Endodermal cell (in vitro differentiated cells): ENCODE data around the gene ATOSB. TPM values are rescaled to one million over a fixed set of nuclear protein-coding genes. Genes with fewer than 3 reads are reported as not detected.

ENCODE experiments used
- DNase-seq: peaks from one replicate; pipeline ENCODE4 v3.0.0-alpha.2; 2017
- H3K27ac ChIP-seq: 2 replicates; pipeline ENCODE4 v1.5.1; 2013; ENCODE audit warnings: mild to moderate bottlenecking, low read depth, low read length, moderate library complexity
- H3K27me3 ChIP-seq: 2 replicates; pipeline ENCODE4 v1.6.1; 2013; ENCODE audit warnings: mild to moderate bottlenecking, low read length, moderate library complexity; ENCODE audit not compliant: insufficient read depth, control insufficient read depth, poor library complexity, severe bottlenecking
- H3K36me3 ChIP-seq: 2 replicates; pipeline ENCODE4 v1.7.0; 2013; ENCODE audit warnings: mild to moderate bottlenecking, low read length, moderate library complexity; ENCODE audit not compliant: control insufficient read depth, insufficient read depth
- H3K4me1 ChIP-seq: one replicate; pipeline ENCODE4 v1.7.0; 2013; ENCODE audit warnings: low read length; ENCODE audit not compliant: control insufficient read depth, insufficient read depth
- H3K4me3 ChIP-seq: 2 replicates; pipeline ENCODE4 v1.5.1; 2013; ENCODE audit warnings: mild to moderate bottlenecking, low read length, moderate library complexity
- H3K9ac ChIP-seq: 2 replicates; pipeline ENCODE4 v1.6.1; 2013; ENCODE audit warnings: mild to moderate bottlenecking, low read length, moderate library complexity; ENCODE audit not compliant: poor library complexity, severe bottlenecking; ENCODE audit errors: extremely low read depth
- H3K9me3 ChIP-seq: 2 replicates; pipeline ENCODE4 v1.6.1; 2013; ENCODE audit warnings: mild to moderate bottlenecking, low read length, moderate library complexity; ENCODE audit not compliant: control insufficient read depth
- H3K27ac Mint-ChIP-seq: 2 replicates; pipeline ENCODE4 v1.8.0; 2020; ENCODE audit warnings: mixed read lengths
- H3K27me3 Mint-ChIP-seq: 2 replicates; pipeline ENCODE4 v1.8.0; 2021; ENCODE audit warnings: mild to moderate bottlenecking, mixed read lengths; ENCODE audit not compliant: insufficient read depth
- H3K36me3 Mint-ChIP-seq: 2 replicates; pipeline ENCODE4 v1.8.0; 2020; ENCODE audit warnings: low read depth, mixed read lengths
- H3K4me1 Mint-ChIP-seq: 2 replicates; pipeline ENCODE4 v1.8.0; 2020; ENCODE audit warnings: mixed read lengths
- H3K4me3 Mint-ChIP-seq: 2 replicates; pipeline ENCODE4 v1.8.0; 2020; ENCODE audit warnings: mild to moderate bottlenecking, moderate library complexity, mixed read lengths
- H3K9me3 Mint-ChIP-seq: 2 replicates; pipeline ENCODE4 v1.8.0; 2020; ENCODE audit warnings: mild to moderate bottlenecking, mixed read lengths
- WGBS, 2 experiments: methylation state at CpG; one replicate each; pipeline versions ENCODE4 v1.1.5 to v1.1.7; 2013; ENCODE audit warnings: missing lambda C conversion rate in 2 of 2, mixed read lengths in 1 of 2; ENCODE audit not compliant: insufficient coverage in 1 of 2, insufficient read length in 1 of 2; 5-methylcytosine and 5-hydroxymethylcytosine counted together
- total RNA-seq, 2 donors: library from RNA; stranded (reverse); fragmentation: NEBNext Ultra II Directional in 1 of 2; extraction: Animal tissue kit (Norgen Biotek cat#: 25700) in 1 of 2; gene quantifications; 2 replicates in 1 of 2; 3 replicates in 1 of 2; pipeline ENCODE4 v1.2.1, GENCODE V29; 2021
- TF ChIP-seq, protein P1 (sequence below): fragments of 200-600 bp; sonication (generic); conservative IDR thresholded peaks from 2 replicates; pipeline ENCODE4 v1.5.0; 2021; ENCODE audit warnings: antibody characterized with exemption, mild to moderate bottlenecking

Gene ATOSB
- total RNA-seq, 2 donors from 2014 or later, result 21.1 to 22.7 TPM

DNA sequence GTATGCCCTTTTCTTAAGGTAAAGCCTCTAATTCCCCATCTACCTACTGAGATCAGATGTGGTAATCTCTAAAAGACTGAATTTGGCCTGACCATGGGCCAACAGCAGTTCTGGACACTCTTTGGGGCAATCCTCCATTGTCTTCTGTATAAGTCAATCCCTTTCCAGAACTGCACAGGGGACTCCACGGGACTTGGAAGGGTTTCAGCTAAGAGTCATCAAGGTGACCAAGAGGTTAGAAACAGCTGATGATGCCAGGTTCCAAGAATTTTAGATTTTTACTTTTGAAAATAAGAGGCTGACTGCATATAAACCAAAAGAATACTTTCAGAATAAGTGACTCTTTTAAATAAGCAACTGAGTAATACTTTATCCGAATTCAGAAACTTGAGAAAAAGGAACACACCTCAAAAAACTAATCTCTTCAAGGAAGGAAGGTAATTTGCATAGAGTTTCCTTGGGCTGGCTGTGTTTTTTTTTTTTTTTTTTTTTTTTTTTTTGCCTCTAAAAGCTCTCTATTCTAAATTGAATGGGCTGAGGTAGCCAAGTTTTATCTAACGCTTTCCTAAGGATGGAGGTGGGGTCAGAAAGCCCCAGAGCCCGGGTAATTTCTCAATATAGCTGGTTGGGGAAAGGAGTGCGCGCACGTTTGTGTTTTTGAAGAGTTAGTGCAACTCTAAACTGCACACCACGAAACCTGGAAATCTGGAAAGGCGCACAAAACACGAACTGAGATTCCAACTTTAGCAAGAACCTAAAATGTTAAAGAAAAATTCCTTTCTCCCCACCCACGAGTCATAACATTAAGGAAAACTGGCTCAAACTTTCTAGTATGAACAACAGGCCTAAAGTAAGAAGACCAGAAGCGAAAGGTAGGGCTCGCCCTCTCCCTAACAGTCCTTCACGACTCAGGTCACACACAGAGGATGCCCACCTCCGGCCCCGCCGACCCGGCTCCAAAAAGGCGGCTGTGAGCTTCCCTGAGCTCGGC is 44.5 kb downstream of the ATOSB start:
- H3K9me3 Mint-ChIP-seq, result no peaks in the 10 kb centered on the region
- peaks cover 80% of the 10 kb centered on the region for H3K36me3 ChIP-seq
- peak overlapping the region; percentile 97 for H3K4me3 Mint-ChIP-seq
- H3K9me3 ChIP-seq, result no peaks in the 10 kb centered on the region
- peak overlapping the region; percentile 98 for H3K27ac Mint-ChIP-seq
- TF ChIP-seq, protein P1, sequence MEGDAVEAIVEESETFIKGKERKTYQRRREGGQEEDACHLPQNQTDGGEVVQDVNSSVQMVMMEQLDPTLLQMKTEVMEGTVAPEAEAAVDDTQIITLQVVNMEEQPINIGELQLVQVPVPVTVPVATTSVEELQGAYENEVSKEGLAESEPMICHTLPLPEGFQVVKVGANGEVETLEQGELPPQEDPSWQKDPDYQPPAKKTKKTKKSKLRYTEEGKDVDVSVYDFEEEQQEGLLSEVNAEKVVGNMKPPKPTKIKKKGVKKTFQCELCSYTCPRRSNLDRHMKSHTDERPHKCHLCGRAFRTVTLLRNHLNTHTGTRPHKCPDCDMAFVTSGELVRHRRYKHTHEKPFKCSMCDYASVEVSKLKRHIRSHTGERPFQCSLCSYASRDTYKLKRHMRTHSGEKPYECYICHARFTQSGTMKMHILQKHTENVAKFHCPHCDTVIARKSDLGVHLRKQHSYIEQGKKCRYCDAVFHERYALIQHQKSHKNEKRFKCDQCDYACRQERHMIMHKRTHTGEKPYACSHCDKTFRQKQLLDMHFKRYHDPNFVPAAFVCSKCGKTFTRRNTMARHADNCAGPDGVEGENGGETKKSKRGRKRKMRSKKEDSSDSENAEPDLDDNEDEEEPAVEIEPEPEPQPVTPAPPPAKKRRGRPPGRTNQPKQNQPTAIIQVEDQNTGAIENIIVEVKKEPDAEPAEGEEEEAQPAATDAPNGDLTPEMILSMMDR, result no peak
- H3K27me3 Mint-ChIP-seq, result no peaks in the 10 kb centered on the region
- no peak for DNase-seq
- peak overlapping the region; percentile 99 for H3K27ac ChIP-seq
- WGBS, 2 experiments, result 2 to 4% methylated on average over 18 to 20 of the region's 20 CpGs
- peak overlapping the region; percentile 100 for H3K4me3 ChIP-seq
- no peaks in the 10 kb centered on the region for H3K27me3 ChIP-seq
- H3K4me1 Mint-ChIP-seq, result peaks cover 28% of the 10 kb centered on the region
- peaks cover 73% of the 10 kb centered on the region for H3K36me3 Mint-ChIP-seq
- no peaks in the 10 kb centered on the region for H3K4me1 ChIP-seq
- H3K9ac ChIP-seq, result peak overlapping the region; percentile 99

DNA sequence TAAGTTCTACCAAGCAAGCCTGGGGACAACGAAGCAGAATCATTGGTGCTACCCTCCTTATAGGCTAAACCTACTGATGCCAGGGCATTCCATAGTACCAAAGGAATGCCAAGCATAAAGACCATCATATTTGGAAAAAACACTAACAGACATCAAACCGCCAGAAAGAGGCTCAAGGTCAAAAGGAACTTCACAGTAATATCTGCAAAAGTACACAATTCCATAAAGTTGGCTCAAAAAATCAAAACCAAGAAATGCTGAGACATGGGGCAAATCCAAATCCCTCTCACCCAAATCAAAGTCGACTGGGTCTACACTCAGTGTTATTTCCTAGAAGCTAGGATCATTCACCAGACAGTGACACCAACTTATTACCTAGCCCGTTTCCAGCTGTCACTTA is 46.6 kb downstream of the ATOSB start:
- peak overlapping the region; percentile 97 for H3K4me3 Mint-ChIP-seq
- no peaks in the 10 kb centered on the region for H3K27me3 Mint-ChIP-seq
- H3K27ac ChIP-seq, result no peak overlapping the region
- no peaks in the 10 kb centered on the region for H3K27me3 ChIP-seq
- no peaks in the 10 kb centered on the region for H3K9me3 ChIP-seq
- peak overlapping the region; percentile 100 for H3K4me3 ChIP-seq
- DNase-seq, result no peak
- H3K27ac Mint-ChIP-seq, result peak overlapping the region; percentile 70
- TF ChIP-seq, protein P1, result no peak
- 86 to 90% methylated on average over 3 to 4 of the region's 4 CpGs for WGBS, 2 experiments
- no peaks in the 10 kb centered on the region for H3K9me3 Mint-ChIP-seq
- no peak overlapping the region for H3K9ac ChIP-seq
- peaks cover 70% of the 10 kb centered on the region for H3K36me3 Mint-ChIP-seq
- H3K4me1 ChIP-seq, result no peaks in the 10 kb centered on the region
- peaks cover 80% of the 10 kb centered on the region for H3K36me3 ChIP-seq
- H3K4me1 Mint-ChIP-seq, result peaks cover 28% of the 10 kb centered on the region

DNA sequence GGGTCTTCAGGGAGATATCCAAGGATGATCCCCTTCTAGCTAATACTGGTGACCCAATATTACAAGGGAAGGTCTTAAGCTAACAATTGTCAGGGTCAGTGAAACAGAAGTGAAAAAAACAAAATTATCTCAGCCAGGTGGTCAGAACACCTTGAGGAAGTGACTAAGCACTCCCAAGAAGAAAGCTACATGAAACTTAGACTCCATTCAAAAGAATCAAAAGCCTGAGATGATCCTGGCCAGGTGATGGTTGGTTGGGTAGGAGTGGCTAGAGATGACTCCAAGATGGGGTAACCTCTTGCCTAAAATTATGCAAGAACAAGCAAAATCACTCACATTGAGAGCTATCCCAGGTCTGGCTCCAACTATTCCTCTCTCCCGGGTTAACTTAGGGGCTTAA is 48.6 kb downstream of the ATOSB start:
- H3K36me3 Mint-ChIP-seq, result peaks cover 83% of the 10 kb centered on the region
- H3K4me3 ChIP-seq, result no peak overlapping the region
- no peaks in the 10 kb centered on the region for H3K4me1 ChIP-seq
- no peak overlapping the region for H3K27ac ChIP-seq
- no peak overlapping the region for H3K27ac Mint-ChIP-seq
- 100% methylated on average over 1 of the region's 1 CpG for WGBS, 2 experiments
- H3K4me1 Mint-ChIP-seq, result peaks cover 24% of the 10 kb centered on the region
- H3K4me3 Mint-ChIP-seq, result no peak overlapping the region
- H3K9me3 ChIP-seq, result no peaks in the 10 kb centered on the region
- H3K36me3 ChIP-seq, result peaks cover 90% of the 10 kb centered on the region
- H3K27me3 Mint-ChIP-seq, result no peaks in the 10 kb centered on the region
- no peaks in the 10 kb centered on the region for H3K9me3 Mint-ChIP-seq
- TF ChIP-seq, protein P1, result no peak
- no peaks in the 10 kb centered on the region for H3K27me3 ChIP-seq
- H3K9ac ChIP-seq, result no peak overlapping the region
- no peak for DNase-seq
